ENCODE data around the gene RERE.
"Not testable (repeated sequence)": the region's sequence is repeated elsewhere in the genome, so short reads cannot be mapped to it uniquely, and the experiment has no call there.

The RERE gene

GRCh38 chr1:8598060-8598724 lies 219.2 kb downstream of the RERE start:
- peak overlapping the region; percentile 94 for H3K27ac ChIP-seq
- H3K36me3 ChIP-seq (ENCODE audit: insufficient read depth, low read length) = 0 out of 2 replicates have a peak, but pooled peaks cover 5% of the 10 kb centered on the region
- peak overlapping the region; percentile 12 for H3K4me3 ChIP-seq
- H3K9me3 ChIP-seq (ENCODE audit: low read depth, low read length) = no peaks in the 10 kb centered on the region; the same call in 1 of the 2 replicates
- DNase-seq (ENCODE audit: low read depth, low spot score) = no peak
- TF ChIP-seq POLR2AphosphoS5 (IDR thresholded peaks at IDR 0.05; ENCODE audit: borderline replicate concordance, low read depth, low read length) (0 out of 2 replicates have a peak, but pooled peaks have one; percentile 10), FOXP2 (optimal IDR thresholded peaks at IDR 0.05; ENCODE audit: control extremely low read depth, extremely low read length, insufficient read depth) (no peak)
- H3K9ac ChIP-seq (ENCODE audit: insufficient read length) = peak overlapping the region; percentile 44

- H3K4me3 ChIP-seq = peak overlapping the region; percentile 12
- H3K36me3 ChIP-seq (ENCODE audit: insufficient read depth, low read length) = 0 out of 2 replicates have a peak, but pooled peaks cover 8% of the 10 kb centered on the region
- peak overlapping the region; percentile 94 for H3K27ac ChIP-seq
- H3K9me3 ChIP-seq (ENCODE audit: low read depth, low read length) = no peaks in the 10 kb centered on the region; the same call in 1 of the 2 replicates
- DNase-seq (ENCODE audit: low read depth, low spot score) = no peak
- TF ChIP-seq FOXP2 (optimal IDR thresholded peaks at IDR 0.05; ENCODE audit: control extremely low read depth, extremely low read length, insufficient read depth) = no peak
- no peak for TF ChIP-seq POLR2AphosphoS5 (IDR thresholded peaks at IDR 0.05; ENCODE audit: borderline replicate concordance, low read depth, low read length)
- TF ChIP-seq EZH2 (IDR thresholded peaks at IDR 0.05) = no peak
- H3K9ac ChIP-seq (ENCODE audit: insufficient read length) = peak overlapping the region; percentile 13
Observed at GRCh38 chr1:8597455-8597854, 220.0 kb downstream of the RERE start.

- 0 out of 2 replicates have a peak, but pooled peaks cover 4% of the 10 kb centered on the region for H3K36me3 ChIP-seq (ENCODE audit: insufficient read depth, low read length)
- TF ChIP-seq FOXP2 (optimal IDR thresholded peaks at IDR 0.05; ENCODE audit: control extremely low read depth, extremely low read length, insufficient read depth) = no peak
- TF ChIP-seq POLR2AphosphoS5 (IDR thresholded peaks at IDR 0.05; ENCODE audit: borderline replicate concordance, low read depth, low read length) = no peak
- no peak for TF ChIP-seq EZH2 (IDR thresholded peaks at IDR 0.05)
- peak overlapping the region; percentile 21; the same call in 1 of the 2 replicates for H3K27ac ChIP-seq
- H3K9me3 ChIP-seq (ENCODE audit: low read depth, low read length) = no peaks in the 10 kb centered on the region
- DNase-seq (ENCODE audit: low read depth, low spot score) = no peak
- H3K4me3 ChIP-seq = no peak overlapping the region
- H3K9ac ChIP-seq (ENCODE audit: insufficient read length) = peak overlapping the region; percentile 38
Observed at GRCh38 chr1:8595941-8596340, 221.5 kb downstream of the RERE start.

- Histone ChIP-seq H3K9ac (ENCODE audit: insufficient read length) (peak overlapping the region; percentile 38), H3K4me3 (no peak overlapping the region), H3K36me3 (ENCODE audit: insufficient read depth, low read length) (0 out of 2 replicates have a peak, but pooled peaks cover 4% of the 10 kb centered on the region), H3K27ac (peak overlapping the region; percentile 21; the same call in 1 of the 2 replicates), H3K9me3 (ENCODE audit: low read depth, low read length) (no peaks in the 10 kb centered on the region)
- TF ChIP-seq FOXP2 (optimal IDR thresholded peaks at IDR 0.05; ENCODE audit: control extremely low read depth, extremely low read length, insufficient read depth) = no peak
- TF ChIP-seq POLR2AphosphoS5 (IDR thresholded peaks at IDR 0.05; ENCODE audit: borderline replicate concordance, low read depth, low read length) = no peak
- no peak for TF ChIP-seq EZH2 (IDR thresholded peaks at IDR 0.05)
- no peak for DNase-seq (ENCODE audit: low read depth, low spot score)
Observed at GRCh38 chr1:8595332-8595731, 222.1 kb downstream of the RERE start.

GRCh38 chr1:8593292-8593691 lies 224.1 kb downstream of the RERE start:
- H3K27ac ChIP-seq; H3K4me3 ChIP-seq; H3K9ac ChIP-seq (ENCODE audit: insufficient read length); H3K9me3 ChIP-seq (ENCODE audit: low read depth, low read length); DNase-seq (ENCODE audit: low read depth, low spot score); H3K36me3 ChIP-seq (ENCODE audit: insufficient read depth, low read length): not testable (repeated sequence)

- Histone ChIP-seq H3K9me3 (ENCODE audit: low read depth, low read length) (no peaks in the 10 kb centered on the region), H3K4me3 (no peak overlapping the region), H3K27ac (no peak overlapping the region), H3K9ac (ENCODE audit: insufficient read length) (no peak overlapping the region), H3K36me3 (ENCODE audit: insufficient read depth, low read length) (0 out of 2 replicates have a peak, but pooled peaks cover 6% of the 10 kb centered on the region)
- no peak for DNase-seq (ENCODE audit: low read depth, low spot score)
- TF ChIP-seq EZH2 (IDR thresholded peaks at IDR 0.05) (no peak), POLR2AphosphoS5 (IDR thresholded peaks at IDR 0.05; ENCODE audit: borderline replicate concordance, low read depth, low read length) (no peak), FOXP2 (optimal IDR thresholded peaks at IDR 0.05; ENCODE audit: control extremely low read depth, extremely low read length, insufficient read depth) (no peak)
Observed at GRCh38 chr1:8591569-8591968, 225.9 kb downstream of the RERE start.

GRCh38 chr1:8590721-8591351 lies 226.6 kb downstream of the RERE start:
- Histone ChIP-seq H3K27ac (no peak overlapping the region), H3K36me3 (ENCODE audit: insufficient read depth, low read length) (0 out of 2 replicates have a peak, but pooled peaks cover 6% of the 10 kb centered on the region), H3K4me3 (no peak overlapping the region), H3K9ac (ENCODE audit: insufficient read length) (no peak overlapping the region), H3K9me3 (ENCODE audit: low read depth, low read length) (no peaks in the 10 kb centered on the region)
- no peak for DNase-seq (ENCODE audit: low read depth, low spot score)
- no peak for TF ChIP-seq POLR2AphosphoS5 (IDR thresholded peaks at IDR 0.05; ENCODE audit: borderline replicate concordance, low read depth, low read length)
- no peak for TF ChIP-seq FOXP2 (optimal IDR thresholded peaks at IDR 0.05; ENCODE audit: control extremely low read depth, extremely low read length, insufficient read depth)
- no peak for TF ChIP-seq EZH2 (IDR thresholded peaks at IDR 0.05)

- 0 out of 2 replicates have a peak, but pooled peaks cover 6% of the 10 kb centered on the region for H3K36me3 ChIP-seq (ENCODE audit: insufficient read depth, low read length)
- no peak overlapping the region for H3K9ac ChIP-seq (ENCODE audit: insufficient read length)
- TF ChIP-seq EZH2 (IDR thresholded peaks at IDR 0.05) (no peak), FOXP2 (optimal IDR thresholded peaks at IDR 0.05; ENCODE audit: control extremely low read depth, extremely low read length, insufficient read depth) (no peak), POLR2AphosphoS5 (IDR thresholded peaks at IDR 0.05; ENCODE audit: borderline replicate concordance, low read depth, low read length) (no peak)
- H3K27ac ChIP-seq = no peak overlapping the region
- no peaks in the 10 kb centered on the region for H3K9me3 ChIP-seq (ENCODE audit: low read depth, low read length)
- H3K4me3 ChIP-seq = no peak overlapping the region
- no peak for DNase-seq (ENCODE audit: low read depth, low spot score)
Observed at GRCh38 chr1:8589571-8589970, 227.9 kb downstream of the RERE start.

Measured in SK-N-MC (cell line).